OCI-LY7 (cell line): ENCODE measurements around the gene MYADM.

Experiments used
- EZH2phosphoT487 ChIP-seq: fragments of 200-600 bp; sonication (generic); IDR thresholded peaks from 2 replicates; pipeline ENCODE4 v1.6.1; 2018; ENCODE audit warnings: low read depth, borderline replicate concordance, mild to moderate bottlenecking, mixed run types, antibody characterized with exemption, low read length, moderate library complexity, mixed read lengths
- TF ChIP-seq, protein P1 (sequence below): fragments of 200-600 bp; sonication (generic); conservative IDR thresholded peaks from 2 replicates; pipeline ENCODE4 v1.5.1; 2014; ENCODE audit warnings: mild to moderate bottlenecking, antibody characterized with exemption, low read length, moderate library complexity, mixed read lengths

DNA sequence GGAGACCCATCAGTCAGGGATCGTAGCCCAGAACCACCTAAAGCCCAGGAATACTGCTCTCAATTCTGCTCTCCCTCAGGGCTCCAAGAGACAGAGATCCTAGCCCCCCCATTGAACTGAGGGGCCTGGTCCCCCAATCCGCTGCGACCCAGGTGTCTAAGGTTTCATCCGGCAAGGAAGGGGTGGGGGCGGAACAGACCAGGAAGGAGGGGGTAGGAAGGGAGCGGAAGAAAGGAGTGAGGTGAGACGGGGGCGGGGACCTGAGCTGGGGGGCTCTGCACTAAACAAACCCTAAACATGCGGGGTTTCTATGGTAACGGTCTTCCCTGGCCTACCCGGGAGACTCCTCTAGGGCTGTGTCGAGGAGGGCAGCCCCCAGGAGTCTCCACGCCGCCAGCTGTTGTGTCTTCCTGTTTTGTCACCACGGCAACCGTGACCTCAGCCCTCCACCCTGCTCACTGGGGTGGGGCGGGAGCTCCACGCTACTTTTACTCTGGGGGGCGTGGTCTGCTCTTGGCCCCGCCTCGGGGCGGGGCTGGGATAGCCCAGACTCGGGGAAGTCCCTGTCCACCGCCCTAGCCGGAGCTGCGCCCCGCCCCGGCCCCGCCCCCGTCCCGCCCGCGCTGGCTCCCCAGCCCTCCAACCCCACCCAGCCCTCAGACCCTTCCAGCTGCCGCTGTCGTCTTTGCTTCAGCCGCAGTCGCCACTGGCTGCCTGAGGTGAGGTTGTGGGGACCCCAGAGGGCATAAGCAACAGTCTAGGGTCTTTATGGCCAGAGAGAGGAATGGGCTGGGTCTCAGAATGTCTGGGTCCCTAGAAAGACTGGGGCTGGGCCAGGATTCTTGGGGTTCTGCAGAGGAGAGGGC is at the start of gene MYADM:
- TF ChIP-seq, protein P1, sequence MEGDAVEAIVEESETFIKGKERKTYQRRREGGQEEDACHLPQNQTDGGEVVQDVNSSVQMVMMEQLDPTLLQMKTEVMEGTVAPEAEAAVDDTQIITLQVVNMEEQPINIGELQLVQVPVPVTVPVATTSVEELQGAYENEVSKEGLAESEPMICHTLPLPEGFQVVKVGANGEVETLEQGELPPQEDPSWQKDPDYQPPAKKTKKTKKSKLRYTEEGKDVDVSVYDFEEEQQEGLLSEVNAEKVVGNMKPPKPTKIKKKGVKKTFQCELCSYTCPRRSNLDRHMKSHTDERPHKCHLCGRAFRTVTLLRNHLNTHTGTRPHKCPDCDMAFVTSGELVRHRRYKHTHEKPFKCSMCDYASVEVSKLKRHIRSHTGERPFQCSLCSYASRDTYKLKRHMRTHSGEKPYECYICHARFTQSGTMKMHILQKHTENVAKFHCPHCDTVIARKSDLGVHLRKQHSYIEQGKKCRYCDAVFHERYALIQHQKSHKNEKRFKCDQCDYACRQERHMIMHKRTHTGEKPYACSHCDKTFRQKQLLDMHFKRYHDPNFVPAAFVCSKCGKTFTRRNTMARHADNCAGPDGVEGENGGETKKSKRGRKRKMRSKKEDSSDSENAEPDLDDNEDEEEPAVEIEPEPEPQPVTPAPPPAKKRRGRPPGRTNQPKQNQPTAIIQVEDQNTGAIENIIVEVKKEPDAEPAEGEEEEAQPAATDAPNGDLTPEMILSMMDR: no peak
- no peak for TF ChIP-seq EZH2phosphoT487
